HUES6 (cell line): ENCODE measurements around the gene HMGB3.
"Not testable (repeated sequence)": the region's sequence is repeated elsewhere in the genome, so short reads cannot be mapped to it uniquely, and the experiment has no call there.

ENCODE experiments used
- H3K27ac ChIP-seq: 2 replicates; pipeline ENCODE4 v1.7.0; 2013; ENCODE audit warnings: low read depth, mild to moderate bottlenecking, low read length, inconsistent platforms
- H3K27me3 ChIP-seq: 2 replicates; pipeline ENCODE4 v1.6.1; 2013; ENCODE audit warnings: low read length; ENCODE audit not compliant: control insufficient read depth, insufficient read depth
- H3K36me3 ChIP-seq: 2 replicates; pipeline ENCODE4 v1.6.1; 2013; ENCODE audit warnings: low read length; ENCODE audit not compliant: control insufficient read depth, insufficient read depth
- H3K4me1 ChIP-seq: 2 replicates; pipeline ENCODE4 v1.6.1; 2013; ENCODE audit warnings: low read length; ENCODE audit not compliant: control insufficient read depth, insufficient read depth
- H3K4me3 ChIP-seq: 2 replicates; pipeline ENCODE4 v1.5.1; 2013; ENCODE audit warnings: low read depth, low read length
- H3K9ac ChIP-seq: one replicate; pipeline ENCODE4 v1.6.1; 2013; ENCODE audit warnings: mild to moderate bottlenecking, low read length
- H3K9me3 ChIP-seq: 2 replicates; pipeline ENCODE4 v1.6.1; 2013; ENCODE audit warnings: low read depth, low read length; ENCODE audit not compliant: control insufficient read depth, insufficient read depth

Gene HMGB3

DNA sequence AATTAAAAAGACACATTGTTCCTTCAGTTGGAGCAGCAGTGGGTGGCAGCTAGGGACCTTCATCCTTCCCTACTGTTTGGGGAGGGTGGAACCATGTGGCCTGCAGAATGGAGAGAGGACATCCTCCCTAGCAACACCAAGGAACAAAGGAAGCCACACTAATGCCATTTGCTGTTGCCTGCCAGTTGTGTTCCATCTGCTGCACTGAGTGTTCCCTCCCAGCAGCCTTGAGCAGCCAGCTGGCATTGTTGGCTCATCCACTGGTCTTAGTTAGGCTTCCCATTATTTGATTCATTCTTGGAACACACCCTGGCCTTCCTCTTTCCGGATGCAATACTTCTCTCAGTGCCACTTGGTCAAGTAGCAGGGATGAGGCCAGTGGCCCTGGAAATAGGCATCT lies 25.0 kb upstream of the HMGB3 start:
- no peaks in the 10 kb centered on the region for H3K36me3 ChIP-seq
- peaks cover 9% of the 10 kb centered on the region for H3K4me1 ChIP-seq
- peaks cover 5% of the 10 kb centered on the region; the same call in 1 of the 2 replicates for H3K9me3 ChIP-seq
- H3K27ac ChIP-seq, result no peak overlapping the region
- no peak overlapping the region for H3K4me3 ChIP-seq
- H3K9ac ChIP-seq, result no peak overlapping the region
- no peaks in the 10 kb centered on the region for H3K27me3 ChIP-seq

DNA sequence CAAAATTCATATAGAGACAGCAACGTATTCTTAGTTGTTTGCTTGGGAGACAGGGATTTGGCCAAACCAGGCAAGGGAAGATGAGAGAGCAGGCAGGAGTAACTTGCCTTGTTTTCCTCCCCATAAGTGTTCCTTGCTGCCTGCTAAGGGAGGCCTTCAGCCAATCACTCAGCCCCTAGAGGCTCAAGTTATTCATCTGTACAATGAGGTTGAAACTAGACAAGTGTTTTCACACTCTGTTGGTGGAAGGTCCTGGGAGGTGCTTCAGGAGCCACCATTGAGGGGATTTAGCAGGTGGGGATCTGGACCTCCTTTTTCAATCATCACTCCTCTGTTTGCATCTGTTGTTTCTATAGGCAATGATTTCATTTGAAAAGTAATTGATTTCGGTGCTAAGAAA lies 23.6 kb upstream of the HMGB3 start:
- Histone ChIP-seq H3K9me3 (peaks cover 5% of the 10 kb centered on the region; the same call in 1 of the 2 replicates), H3K27ac (no peak overlapping the region), H3K36me3 (no peaks in the 10 kb centered on the region), H3K27me3 (no peaks in the 10 kb centered on the region), H3K4me3 (no peak overlapping the region), H3K9ac (no peak overlapping the region), H3K4me1 (no peaks in the 10 kb centered on the region)

DNA sequence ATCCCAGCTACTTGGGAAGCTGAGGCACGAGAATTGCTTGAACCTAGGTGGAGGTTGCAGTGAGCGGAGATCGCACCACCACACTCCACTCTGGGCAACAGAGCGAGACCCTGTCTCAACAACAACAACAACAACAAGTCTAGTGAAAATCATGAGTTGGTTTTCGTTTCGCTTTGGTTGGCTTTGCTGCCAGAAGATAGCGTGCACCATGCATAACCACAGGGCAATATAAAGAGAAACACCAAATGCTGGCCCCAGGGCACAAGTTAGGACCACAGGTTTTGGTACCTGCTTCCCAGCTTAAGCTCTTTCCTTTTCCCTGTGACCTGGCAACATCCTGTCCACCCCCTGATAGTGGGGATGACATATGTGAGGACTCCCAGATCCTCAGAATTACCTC lies 21.5 kb upstream of the HMGB3 start:
- H3K4me1 ChIP-seq, result peaks cover 7% of the 10 kb centered on the region
- no peak overlapping the region for H3K27ac ChIP-seq
- no peaks in the 10 kb centered on the region for H3K9me3 ChIP-seq
- no peak overlapping the region for H3K4me3 ChIP-seq
- H3K9ac ChIP-seq, result no peak overlapping the region
- no peaks in the 10 kb centered on the region for H3K36me3 ChIP-seq
- no peaks in the 10 kb centered on the region for H3K27me3 ChIP-seq

DNA sequence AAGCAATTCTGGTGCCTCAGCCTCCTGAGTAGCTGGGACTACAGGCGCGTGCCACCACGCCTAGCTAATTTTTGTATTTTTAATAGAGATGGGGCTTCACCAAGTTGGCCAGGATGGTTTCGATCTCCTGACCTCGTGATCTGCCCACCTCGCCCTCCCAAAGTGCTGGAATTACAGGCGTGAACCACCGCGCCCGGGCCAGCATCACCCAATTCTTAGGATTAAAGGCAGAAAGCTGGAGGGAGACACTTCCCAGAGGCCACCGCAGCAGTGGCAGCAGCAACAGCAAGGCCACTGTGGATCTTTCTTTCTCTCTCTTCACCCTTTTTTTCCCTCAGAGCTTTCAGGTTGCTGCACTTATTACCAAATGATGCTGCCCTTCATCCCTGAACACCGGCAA lies 18.7 kb upstream of the HMGB3 start:
- not testable (repeated sequence) for H3K27me3 ChIP-seq, H3K9ac ChIP-seq, H3K36me3 ChIP-seq, H3K27ac ChIP-seq, H3K9me3 ChIP-seq, H3K4me3 ChIP-seq
- H3K4me1 ChIP-seq, result peaks cover 18% of the 10 kb centered on the region

DNA sequence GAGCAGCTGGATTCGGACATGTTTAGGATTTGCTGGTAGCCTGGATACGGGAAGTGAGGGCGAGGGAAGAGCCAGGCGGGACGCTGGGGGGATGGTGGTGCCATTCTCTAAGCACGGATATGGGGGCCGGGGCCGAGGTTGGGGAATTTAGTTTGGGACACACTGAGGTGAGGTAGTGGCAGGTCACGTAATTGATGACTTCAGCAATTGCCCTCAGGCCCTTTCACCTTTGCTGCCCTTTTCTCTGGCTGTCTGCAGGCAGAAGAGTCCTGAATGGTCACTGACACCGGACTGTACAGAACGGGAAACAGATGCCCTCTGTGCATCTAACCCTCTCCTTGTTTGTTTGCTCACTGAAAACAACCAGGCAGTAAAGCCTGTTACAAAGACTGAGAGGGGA lies 16.9 kb upstream of the HMGB3 start:
- no peaks in the 10 kb centered on the region for H3K9me3 ChIP-seq
- peaks cover 19% of the 10 kb centered on the region for H3K4me1 ChIP-seq
- no peak overlapping the region for H3K27ac ChIP-seq
- no peak overlapping the region for H3K4me3 ChIP-seq
- no peaks in the 10 kb centered on the region for H3K27me3 ChIP-seq
- H3K9ac ChIP-seq, result no peak overlapping the region
- H3K36me3 ChIP-seq, result no peaks in the 10 kb centered on the region

DNA sequence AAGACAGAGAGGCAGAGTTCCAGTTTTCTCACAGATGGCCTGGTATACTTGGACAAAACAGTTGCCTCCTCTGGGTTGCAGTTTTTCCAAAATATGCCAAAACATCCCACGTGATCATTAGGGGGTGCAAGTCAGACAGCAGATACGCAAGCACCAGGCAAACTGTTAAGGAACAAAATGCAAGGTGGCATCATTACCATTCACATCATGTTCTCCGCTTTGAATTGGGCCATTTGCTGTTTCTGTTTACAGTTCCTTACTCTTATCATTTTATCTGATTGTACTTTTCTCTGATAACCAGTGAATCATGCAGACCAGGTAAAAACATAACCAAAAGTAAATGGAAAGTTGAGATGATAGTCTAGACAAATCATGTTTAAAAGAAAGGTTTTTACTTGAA lies 16.4 kb upstream of the HMGB3 start:
- H3K27me3 ChIP-seq, result no peaks in the 10 kb centered on the region
- H3K36me3 ChIP-seq, result no peaks in the 10 kb centered on the region
- H3K9me3 ChIP-seq, result no peaks in the 10 kb centered on the region
- H3K4me3 ChIP-seq, result no peak overlapping the region
- no peak overlapping the region for H3K9ac ChIP-seq
- H3K27ac ChIP-seq, result no peak overlapping the region
- H3K4me1 ChIP-seq, result peaks cover 19% of the 10 kb centered on the region

DNA sequence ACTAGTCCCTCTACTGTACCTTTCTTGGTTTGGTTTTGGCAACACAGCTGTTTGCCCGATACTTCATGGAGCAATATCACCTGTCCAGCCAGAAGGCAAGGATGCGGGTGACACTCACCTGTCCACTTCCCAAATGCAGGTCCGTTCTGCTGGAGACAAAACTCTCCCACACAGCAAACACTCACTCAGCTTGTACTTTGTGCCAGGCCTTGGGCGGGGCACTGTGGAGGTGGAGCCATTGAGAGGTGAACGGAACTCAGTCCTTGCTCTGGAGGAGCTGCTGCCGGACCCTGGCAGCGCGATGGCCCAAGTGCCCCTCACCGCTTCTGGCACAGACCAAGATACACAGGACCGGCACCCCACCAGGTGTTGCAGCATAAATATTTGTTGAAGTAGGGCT lies 15.3 kb upstream of the HMGB3 start:
- no peaks in the 10 kb centered on the region for H3K27me3 ChIP-seq
- no peak overlapping the region for H3K4me3 ChIP-seq
- H3K9me3 ChIP-seq, result no peaks in the 10 kb centered on the region
- H3K4me1 ChIP-seq, result peaks cover 19% of the 10 kb centered on the region
- H3K27ac ChIP-seq, result no peak overlapping the region
- no peaks in the 10 kb centered on the region for H3K36me3 ChIP-seq
- H3K9ac ChIP-seq, result no peak overlapping the region

DNA sequence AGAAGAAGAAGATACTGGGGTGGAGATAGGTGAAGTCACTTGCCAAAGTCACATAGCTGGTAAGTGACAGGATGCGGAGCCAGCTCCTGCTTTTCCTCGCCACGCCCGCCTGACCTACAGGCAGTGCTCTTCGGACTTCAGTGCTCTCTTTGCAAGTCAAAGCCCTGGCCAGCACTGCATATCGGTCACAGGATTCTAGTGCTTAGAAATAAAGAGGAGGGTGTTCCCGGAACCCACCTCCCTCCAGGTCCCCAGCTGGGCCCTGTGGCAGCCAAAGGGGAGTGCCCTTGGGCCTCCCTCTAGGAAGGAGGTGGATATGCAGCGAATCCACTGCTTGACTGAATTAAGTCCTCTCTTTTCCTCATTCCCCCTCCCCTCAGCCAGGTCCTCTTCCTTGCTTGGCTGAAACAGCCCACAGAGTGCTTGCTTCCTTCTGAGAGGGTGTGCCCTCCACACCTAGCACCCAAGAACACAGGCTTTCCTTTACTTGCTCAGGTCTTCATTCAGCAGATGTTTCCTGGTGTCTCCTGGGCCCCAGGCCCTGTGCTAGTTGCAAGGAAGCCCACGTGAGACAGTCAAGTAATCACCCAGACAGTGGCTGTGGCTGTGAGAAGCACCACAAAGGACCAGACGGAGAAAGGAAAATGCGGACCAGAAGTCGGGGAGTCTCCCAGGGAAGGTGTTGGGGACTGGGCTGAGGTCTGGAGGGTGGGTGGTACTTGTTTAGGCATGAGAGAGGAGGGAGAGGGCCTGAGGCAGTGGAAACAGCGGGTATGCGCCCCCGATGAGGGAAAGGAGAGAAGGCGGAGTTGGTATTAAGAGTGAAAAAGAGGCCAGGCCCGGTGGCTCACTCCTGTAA lies 14.0 kb upstream of the HMGB3 start:
- Histone ChIP-seq H3K27ac (peak overlapping the region; percentile 76), H3K9me3 (no peaks in the 10 kb centered on the region), H3K9ac (peak overlapping the region; percentile 71), H3K4me3 (peak overlapping the region; percentile 43; the same call in 1 of the 2 replicates), H3K4me1 (peaks cover 24% of the 10 kb centered on the region), H3K27me3 (no peaks in the 10 kb centered on the region), H3K36me3 (no peaks in the 10 kb centered on the region)

DNA sequence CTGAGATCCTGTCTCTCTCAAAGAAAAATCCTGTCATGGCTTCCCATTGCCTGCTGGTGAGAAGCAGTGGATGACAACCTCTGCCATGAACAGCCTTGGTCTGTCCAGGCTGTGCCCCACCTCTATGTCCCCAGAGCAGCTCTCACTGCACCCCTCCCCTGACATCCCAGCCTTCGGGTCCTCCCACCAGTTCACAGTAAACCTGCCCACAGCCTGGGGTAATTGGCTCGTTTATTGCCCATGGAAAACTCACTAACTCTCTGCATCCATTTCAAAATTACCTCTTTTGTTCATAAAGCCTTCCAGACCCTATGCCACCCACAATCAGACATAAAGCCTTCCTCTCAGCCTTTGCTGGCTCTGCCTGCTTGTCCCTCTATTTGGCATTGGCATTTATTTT lies 10.7 kb upstream of the HMGB3 start:
- Histone ChIP-seq H3K36me3 (no peaks in the 10 kb centered on the region), H3K9me3 (no peaks in the 10 kb centered on the region), H3K27ac (no peak overlapping the region), H3K4me3 (no peak overlapping the region), H3K4me1 (peaks cover 19% of the 10 kb centered on the region), H3K27me3 (no peaks in the 10 kb centered on the region), H3K9ac (no peak overlapping the region)

DNA sequence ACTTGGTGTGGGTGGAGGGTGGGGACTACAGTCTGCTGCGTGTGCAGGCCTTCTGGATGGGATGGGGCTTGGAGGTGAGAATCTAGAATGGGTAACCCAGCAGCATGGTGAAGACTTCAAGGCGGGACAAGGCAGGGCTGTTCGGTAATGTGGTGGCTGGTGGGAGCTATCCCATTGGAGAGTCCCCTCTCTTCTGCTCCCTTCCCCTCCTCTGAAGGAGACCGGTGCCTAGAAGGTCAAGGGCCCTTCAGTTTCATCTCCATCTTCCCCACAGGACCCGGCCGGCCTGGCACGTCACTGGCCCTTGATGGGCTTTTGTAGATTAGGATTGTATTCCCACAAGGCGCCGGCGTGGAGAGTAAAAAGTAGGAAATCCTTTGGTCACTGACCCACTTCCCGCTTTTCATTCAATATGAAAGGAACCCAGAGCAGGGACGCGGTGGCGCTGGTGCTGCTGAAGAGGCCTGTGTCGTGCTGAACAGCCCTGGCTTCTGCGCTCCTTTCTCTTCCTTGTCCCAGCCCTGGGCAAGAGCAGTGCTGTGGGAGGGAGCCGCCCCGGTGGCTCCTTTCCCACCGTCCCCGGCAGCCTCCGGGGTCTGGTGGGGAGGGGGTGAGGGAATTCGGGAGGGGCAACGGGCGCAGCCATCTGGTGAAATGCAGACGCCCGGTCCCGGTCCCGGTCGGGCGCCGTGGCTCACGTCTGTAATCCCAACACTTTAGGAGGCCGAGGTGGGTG lies 7.3 kb upstream of the HMGB3 start:
- Histone ChIP-seq H3K4me1 (peaks cover 13% of the 10 kb centered on the region), H3K27ac (no peak overlapping the region), H3K9ac (no peak overlapping the region), H3K4me3 (no peak overlapping the region), H3K9me3 (no peaks in the 10 kb centered on the region), H3K27me3 (no peaks in the 10 kb centered on the region), H3K36me3 (no peaks in the 10 kb centered on the region)

DNA sequence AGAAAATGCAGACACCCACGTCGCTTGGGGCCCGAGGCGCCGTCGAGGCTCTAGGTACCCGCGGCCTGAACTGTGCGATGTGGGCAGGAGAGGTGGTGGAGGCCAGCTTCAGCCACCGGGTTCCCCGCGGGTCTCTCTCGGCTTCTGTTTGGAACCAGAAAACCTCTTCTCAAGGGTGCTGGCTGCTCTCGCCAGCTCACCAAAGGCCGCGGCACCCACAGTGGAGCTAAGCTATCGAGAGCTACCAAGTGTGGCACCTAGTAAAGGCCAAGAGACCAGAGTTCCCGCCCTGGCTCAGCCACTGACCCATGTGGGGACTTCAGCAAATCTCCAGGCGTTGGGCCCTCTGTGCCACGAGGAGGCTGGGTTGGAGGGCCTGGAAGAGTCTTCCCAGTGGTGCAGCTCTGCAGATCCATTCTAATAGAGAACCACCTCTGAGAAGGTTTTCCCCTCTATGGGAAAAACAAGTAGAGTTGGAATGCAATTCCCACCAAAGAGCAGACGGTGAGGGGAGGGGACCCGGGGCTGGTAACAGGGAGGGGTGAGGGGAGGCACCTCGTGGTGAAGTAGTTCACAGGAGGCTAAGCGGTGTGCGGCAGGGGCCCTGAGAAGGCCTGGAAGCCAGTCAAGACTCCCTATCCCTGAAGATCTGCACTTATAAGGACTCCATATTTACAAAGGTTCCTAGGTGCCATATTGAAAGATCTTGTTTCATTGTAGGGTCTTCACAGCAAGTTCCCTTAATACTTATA lies 5.5 kb upstream of the HMGB3 start:
- Histone ChIP-seq H3K36me3 (no peaks in the 10 kb centered on the region), H3K27ac (no peak overlapping the region), H3K4me1 (peaks cover 18% of the 10 kb centered on the region), H3K4me3 (no peak overlapping the region), H3K9ac (no peak overlapping the region), H3K9me3 (no peaks in the 10 kb centered on the region), H3K27me3 (peaks cover 11% of the 10 kb centered on the region)
